ENCODE measurements around the gene GPR107.
A peak's percentile ranks its signal among the peaks of the same experiment; 100 is the strongest.

GPR107 gene

GRCh38 chr9:130177898-130178805, 124.4 kb downstream of the GPR107 start:
- no peaks in the 10 kb centered on the region for H3K27me3 ChIP-seq (ENCODE audit: insufficient read depth, low read depth, severe bottlenecking)
- no peak for TF ChIP-seq CTCF (IDR thresholded peaks at IDR 0.05; ENCODE audit: low read depth, low read length)
- no peak overlapping the region for H3K4me3 ChIP-seq (ENCODE audit: low read depth, low read length)
- H3K27ac ChIP-seq, result no peak overlapping the region
- H3K9me3 ChIP-seq (ENCODE audit: severe bottlenecking), result no peaks in the 10 kb centered on the region
- H3K36me3 ChIP-seq, result peaks cover 74% of the 10 kb centered on the region
- no peak for DNase-seq

GRCh38 chr9:130179331-130179907, 125.7 kb downstream of the GPR107 start:
- Histone ChIP-seq H3K27ac (no peak overlapping the region), H3K4me3 (ENCODE audit: low read depth, low read length) (no peak overlapping the region), H3K27me3 (ENCODE audit: insufficient read depth, low read depth, severe bottlenecking) (no peaks in the 10 kb centered on the region), H3K9me3 (ENCODE audit: severe bottlenecking) (no peaks in the 10 kb centered on the region), H3K36me3 (peaks cover 70% of the 10 kb centered on the region)
- DNase-seq, result no peak
- no peak for TF ChIP-seq CTCF (IDR thresholded peaks at IDR 0.05; ENCODE audit: low read depth, low read length)

GRCh38 chr9:130180516-130180915, 126.8 kb downstream of the GPR107 start:
- no peaks in the 10 kb centered on the region for H3K27me3 ChIP-seq (ENCODE audit: insufficient read depth, low read depth, severe bottlenecking)
- no peaks in the 10 kb centered on the region for H3K9me3 ChIP-seq (ENCODE audit: severe bottlenecking)
- no peak overlapping the region for H3K4me3 ChIP-seq (ENCODE audit: low read depth, low read length)
- H3K36me3 ChIP-seq, result peaks cover 72% of the 10 kb centered on the region
- TF ChIP-seq CTCF (IDR thresholded peaks at IDR 0.05; ENCODE audit: low read depth, low read length), result no peak
- no peak for DNase-seq
- no peak overlapping the region for H3K27ac ChIP-seq

- H3K27ac ChIP-seq, result no peak overlapping the region
Observed at GRCh38 chr9:130181678-130182380, 128.1 kb downstream of the GPR107 start.

GRCh38 chr9:130182381-130182909, 128.7 kb downstream of the GPR107 start:
- Histone ChIP-seq H3K9me3 (ENCODE audit: severe bottlenecking) (no peaks in the 10 kb centered on the region), H3K4me3 (ENCODE audit: low read depth, low read length) (no peak overlapping the region), H3K36me3 (peaks cover 60% of the 10 kb centered on the region), H3K27ac (peak overlapping the region; percentile 43), H3K27me3 (ENCODE audit: insufficient read depth, low read depth, severe bottlenecking) (no peaks in the 10 kb centered on the region)
- no peak for DNase-seq
- no peak for TF ChIP-seq CTCF (IDR thresholded peaks at IDR 0.05; ENCODE audit: low read depth, low read length)

More at GRCh38 chr9:130181678-130182380, 128.1 kb downstream of the GPR107 start:
- Histone ChIP-seq H3K27me3 (ENCODE audit: insufficient read depth, low read depth, severe bottlenecking) (no peaks in the 10 kb centered on the region), H3K9me3 (ENCODE audit: severe bottlenecking) (no peaks in the 10 kb centered on the region), H3K36me3 (peaks cover 66% of the 10 kb centered on the region), H3K4me3 (ENCODE audit: low read depth, low read length) (no peak overlapping the region)
- no peak for DNase-seq
- no peak for TF ChIP-seq CTCF (IDR thresholded peaks at IDR 0.05; ENCODE audit: low read depth, low read length)
